Kidney (tissue), 14 donors: ENCODE measurements around the gene KLHDC3. TPM values are rescaled to one million over a fixed set of nuclear protein-coding genes. Genes with fewer than 3 reads are reported as not detected.
A peak's percentile ranks its signal among the peaks of the same experiment; 100 is the strongest.
"Not testable (repeated sequence)": the region's sequence is repeated elsewhere in the genome, so short reads cannot be mapped to it uniquely, and the experiment has no call there.

Experiments used
- DNase-seq, 5 donors: peaks; one replicate each; pipeline ENCODE4 v3.0.0-alpha.2; 2013 to 2020
- FAIRE-seq: peaks from 2 replicates; lab custom pipeline; 2012; peaks lifted over from hg19 to GRCh38; lab: Jason Lieb, UNC
- H3K27ac ChIP-seq, 2 donors: one replicate each; pipeline ENCODE4 v1.7.0; 2013; ENCODE audit warnings: low read depth in 2 of 2, low read length in 2 of 2, inconsistent platforms in 1 of 2
- H3K27me3 ChIP-seq: one replicate; pipeline ENCODE4 v1.7.1; 2013; ENCODE audit warnings: low read length, inconsistent platforms; ENCODE audit not compliant: control insufficient read depth, insufficient read depth
- H3K36me3 ChIP-seq, 3 donors: one replicate each; pipeline versions ENCODE4 v1.7.0 to v1.7.1; 2013; ENCODE audit warnings: low read length in 3 of 3, control low read depth in 1 of 3, inconsistent platforms in 1 of 3; ENCODE audit not compliant: insufficient read depth in 3 of 3, control insufficient read depth in 2 of 3
- H3K4me1 ChIP-seq, 3 donors: one replicate each; pipeline versions ENCODE4 v1.7.0 to v1.7.1; 2013; ENCODE audit warnings: low read length in 3 of 3, inconsistent platforms in 1 of 3, low read depth in 1 of 3; ENCODE audit not compliant: control insufficient read depth in 2 of 3, insufficient read depth in 2 of 3
- H3K4me3 ChIP-seq, 3 donors: one replicate each; pipeline versions ENCODE4 v1.7.0 to v1.8.1; 2013; ENCODE audit warnings: low read length in 3 of 3, control low read depth in 1 of 3, inconsistent platforms in 1 of 3
- H3K9ac ChIP-seq, 3 donors: one replicate each; pipeline versions ENCODE4 v1.7.0 to v1.7.1; 2013; ENCODE audit warnings: low read length in 3 of 3, control low read depth in 1 of 3, inconsistent platforms in 1 of 3
- H3K9me3 ChIP-seq, 3 donors: one replicate each; pipeline versions ENCODE4 v1.7.0 to v1.7.1; 2013; ENCODE audit warnings: low read length in 3 of 3, control low read depth in 1 of 3, inconsistent platforms in 1 of 3; ENCODE audit not compliant: control insufficient read depth in 2 of 3, insufficient read depth in 1 of 3
- CTCF ChIP-seq: IDR thresholded peaks from 3 replicates; pipeline ENCODE4 v1.5.1; 2012; ENCODE audit warnings: mild to moderate bottlenecking, moderate library complexity, borderline replicate concordance; ENCODE audit not compliant: insufficient read depth; ENCODE audit errors: extremely low read depth
- intact Hi-C: fragments of 100-400 bp; cut with DNase I; formaldehyde crosslinking; loops from one replicate; pipeline ENCODE4 v1.11.1; 2022
- polyA plus RNA-seq: library from polyadenylated mRNA; stranded (reverse); fragments of 350-450 nt; fragmentation: Illumina TruSeq; extraction: RNeasy Lipid Tissue Mini Kit (QIAGEN cat#74804); gene quantifications from one replicate; pipeline ENCODE4 v1.2.3, GENCODE V29; 2014; ENCODE audit warnings: low read depth, low replicate concordance; ENCODE audit not compliant: insufficient read depth
- total RNA-seq: library from RNA; stranded (reverse); fragmentation: NEBNext Ultra II Directional; extraction: Animal tissue kit (Norgen Biotek cat#: 25700); gene quantifications from one replicate; pipeline ENCODE4 v1.2.1, GENCODE V29; 2021
- donor health status: control.
- donor health status: control.
- donor health status: control.
- donor health status: control.
- donor health status: control.
- donor health status: DM: yes; HTN: yes; CAD: no.
- donor health status: Normal renal cell carcinoma (clear cell type).

Gene KLHDC3
- total and polyA plus RNA-seq, 2 donors from 2014 or later = 52.6 to 90.0 TPM

GRCh38 chr6:42989923-42990322 lies 24.1 kb upstream of the KLHDC3 start:
- Histone ChIP-seq H3K9me3 (no peaks in the 10 kb centered on the region), H3K27me3 (no peaks in the 10 kb centered on the region), H3K4me1 (peaks cover 2 to 11% (median 3%) of the 10 kb centered on the region in 3 donors), H3K4me3 (no peak overlapping the region), H3K9ac (no peak overlapping the region), H3K27ac (no peak overlapping the region), H3K36me3 (peaks cover 0 to 12% (median 6%) of the 10 kb centered on the region in 3 donors)
- no peak for FAIRE-seq
- no peak for DNase-seq
- TF ChIP-seq CTCF = no peak
- intact Hi-C loops = no loop called here

GRCh38 chr6:42993445-42993844 lies 20.6 kb upstream of the KLHDC3 start:
- intact Hi-C loops = no loop called here
- Histone ChIP-seq H3K4me3 (no peak overlapping the region), H3K27me3 (no peaks in the 10 kb centered on the region), H3K27ac (no peak overlapping the region), H3K9me3 (no peaks in the 10 kb centered on the region), H3K9ac (no peak overlapping the region), H3K36me3 (peaks cover 0 to 12% (median 6%) of the 10 kb centered on the region in 3 donors), H3K4me1 (no peaks in the 10 kb centered on the region)
- no peak for TF ChIP-seq CTCF
- no peak for DNase-seq
- FAIRE-seq = no peak

- no peaks in the 10 kb centered on the region for H3K27me3 ChIP-seq
- H3K4me1 ChIP-seq = no peaks in the 10 kb centered on the region
- no peak overlapping the region for H3K4me3 ChIP-seq
- no peaks in the 10 kb centered on the region for H3K9me3 ChIP-seq
- no peak for TF ChIP-seq CTCF
- no peak overlapping the region for H3K27ac ChIP-seq
- no peak overlapping the region for H3K9ac ChIP-seq
- FAIRE-seq = no peak
- H3K36me3 ChIP-seq = peaks cover 0 to 2% (median 0%) of the 10 kb centered on the region in 3 donors
- DNase-seq = peak in 1 of 5 donors; percentile 14
- intact Hi-C loops = no loop called here
Observed at GRCh38 chr6:42996513-42996912, 17.5 kb upstream of the KLHDC3 start.

GRCh38 chr6:42998205-42998604 lies 15.8 kb upstream of the KLHDC3 start:
- intact Hi-C loops, H3K9me3 ChIP-seq, H3K36me3 ChIP-seq, H3K9ac ChIP-seq, H3K27me3 ChIP-seq, H3K4me1 ChIP-seq, DNase-seq, H3K4me3 ChIP-seq, FAIRE-seq, H3K27ac ChIP-seq: not testable (repeated sequence)
